DND-41 (cell line): Measurements from ENCODE around the gene ACSM2A.
"Not testable (repeated sequence)": the region's sequence is repeated elsewhere in the genome, so short reads cannot be mapped to it uniquely, and the experiment has no call there.

ENCODE experiments used
- ATAC-seq: fragments of 200-7000 bp; cut with Tn5 transposase; 3 replicates; pipeline ENCODE4 v1.9.1; 2021; ENCODE audit warnings: low read depth; ENCODE audit not compliant: insufficient read depth
- DNase-seq: peaks from one replicate; pipeline ENCODE4 v3.0.0-alpha.2; 2020
- H2AFZ ChIP-seq: 2 replicates; pipeline ENCODE4 v1.6.0; 2012; ENCODE audit warnings: low read depth, low read length
- H3K27ac ChIP-seq: 2 replicates; pipeline ENCODE4 v1.5.1; 2012; ENCODE audit warnings: low read length, inconsistent platforms
- H3K27me3 ChIP-seq: fragments of 200-600 bp; sonication (generic); 2 replicates; pipeline ENCODE4 v1.6.0; 2012; ENCODE audit warnings: low read length, mild to moderate bottlenecking, inconsistent platforms; ENCODE audit not compliant: insufficient read depth, poor library complexity
- H3K36me3 ChIP-seq: 2 replicates; pipeline ENCODE4 v1.5.1; 2012; ENCODE audit warnings: low read length, inconsistent platforms; ENCODE audit not compliant: insufficient read depth
- H3K4me1 ChIP-seq: 2 replicates; pipeline ENCODE4 v1.5.1; 2012; ENCODE audit warnings: mild to moderate bottlenecking, low read length; ENCODE audit not compliant: insufficient read depth
- H3K4me2 ChIP-seq: 2 replicates; pipeline ENCODE4 v1.6.0; 2012; ENCODE audit warnings: mild to moderate bottlenecking, moderate library complexity, low read length, inconsistent platforms; ENCODE audit not compliant: insufficient read depth
- H3K4me3 ChIP-seq, 2 experiments: fragments of 200-600 bp in 1 of 2; shearing (Covaris generic) in 1 of 2; 2 replicates each; pipeline ENCODE4 v1.5.1; 2012 to 2016; ENCODE audit warnings: inconsistent platforms in 2 of 2, low read length in 2 of 2, mild to moderate bottlenecking in 2 of 2, low read depth in 1 of 2, moderate library complexity in 1 of 2
- H3K79me2 ChIP-seq: 2 replicates; pipeline ENCODE4 v1.6.0; 2012; ENCODE audit warnings: low read length, inconsistent platforms; ENCODE audit not compliant: insufficient read depth
- H3K9ac ChIP-seq: 2 replicates; pipeline ENCODE4 v1.6.0; 2012; ENCODE audit warnings: low read depth, mild to moderate bottlenecking, inconsistent platforms, low read length, moderate library complexity
- H3K9me3 ChIP-seq: 2 replicates; pipeline ENCODE4 v1.5.1; 2012; ENCODE audit warnings: low read length, moderate library complexity, mild to moderate bottlenecking, inconsistent platforms; ENCODE audit not compliant: insufficient read depth, severe bottlenecking
- H4K20me1 ChIP-seq: 2 replicates; pipeline ENCODE4 v1.6.0; 2012; ENCODE audit warnings: low read length; ENCODE audit not compliant: insufficient read depth
- CTCF ChIP-seq: IDR thresholded peaks from 2 replicates; pipeline ENCODE4 v1.5.1; 2012; ENCODE audit warnings: borderline replicate concordance, low read length, moderate library complexity, mild to moderate bottlenecking; ENCODE audit not compliant: poor library complexity, severe bottlenecking; ENCODE audit errors: extremely low read depth
- EZH2 ChIP-seq: IDR thresholded peaks from 3 replicates; pipeline ENCODE4 v1.6.1; 2012; ENCODE audit warnings: borderline replicate concordance, low read depth, mild to moderate bottlenecking, moderate library complexity, low read length, inconsistent platforms; ENCODE audit not compliant: severe bottlenecking

Gene ACSM2A

GRCh38 chr16:20410121-20410723 is 41.1 kb upstream of the ACSM2A start:
- Histone ChIP-seq H3K27ac (no peak overlapping the region), H3K36me3 (no peaks in the 10 kb centered on the region), H3K9me3 (no peaks in the 10 kb centered on the region), H3K27me3 (no peaks in the 10 kb centered on the region), H3K79me2 (no peaks in the 10 kb centered on the region), H4K20me1 (no peaks in the 10 kb centered on the region), H3K4me2 (no peak overlapping the region), H2AFZ (no peak overlapping the region), H3K4me1 (no peaks in the 10 kb centered on the region), H3K4me3 (no peak overlapping the region), H3K9ac (no peak overlapping the region)
- DNase-seq = no peak
- TF ChIP-seq CTCF (no peak), EZH2 (no peak)
- ATAC-seq = no peak

GRCh38 chr16:20411055-20411454 is 40.3 kb upstream of the ACSM2A start:
- no peak for ATAC-seq
- Histone ChIP-seq H4K20me1 (no peaks in the 10 kb centered on the region), H3K79me2 (no peaks in the 10 kb centered on the region), H3K27me3 (no peaks in the 10 kb centered on the region), H2AFZ (no peak overlapping the region), H3K4me3 (no peak overlapping the region), H3K4me2 (no peak overlapping the region), H3K9ac (no peak overlapping the region), H3K36me3 (no peaks in the 10 kb centered on the region), H3K9me3 (no peaks in the 10 kb centered on the region), H3K4me1 (no peaks in the 10 kb centered on the region), H3K27ac (no peak overlapping the region)
- DNase-seq = no peak
- TF ChIP-seq EZH2 (no peak), CTCF (no peak)

- no peaks in the 10 kb centered on the region for H3K9me3 ChIP-seq
- H3K4me3 ChIP-seq = no peak overlapping the region
- H3K27me3 ChIP-seq = no peaks in the 10 kb centered on the region
- DNase-seq (no peak), ATAC-seq (no peak)
- H3K79me2 ChIP-seq = no peaks in the 10 kb centered on the region
- H3K36me3 ChIP-seq = no peaks in the 10 kb centered on the region
- H3K4me2 ChIP-seq = no peak overlapping the region
- no peak overlapping the region for H3K9ac ChIP-seq
- no peaks in the 10 kb centered on the region for H4K20me1 ChIP-seq
- H3K27ac ChIP-seq = no peak overlapping the region
- TF ChIP-seq CTCF = no peak
- TF ChIP-seq EZH2 = no peak
- H3K4me1 ChIP-seq = no peaks in the 10 kb centered on the region
- no peak overlapping the region for H2AFZ ChIP-seq
Observed at GRCh38 chr16:20415541-20415940, 35.8 kb upstream of the ACSM2A start.

GRCh38 chr16:20419093-20419492 is 32.2 kb upstream of the ACSM2A start:
- not testable (repeated sequence) for H3K79me2 ChIP-seq, H3K27me3 ChIP-seq, H2AFZ ChIP-seq, H3K4me1 ChIP-seq, ATAC-seq, H4K20me1 ChIP-seq, H3K27ac ChIP-seq, H3K4me3 ChIP-seq, H3K9ac ChIP-seq, H3K4me2 ChIP-seq, H3K9me3 ChIP-seq, H3K36me3 ChIP-seq, DNase-seq

GRCh38 chr16:20421748-20422147 is 29.6 kb upstream of the ACSM2A start:
- not testable (repeated sequence) for H3K9me3 ChIP-seq, H3K4me3 ChIP-seq, H3K4me2 ChIP-seq, H3K4me1 ChIP-seq, H3K9ac ChIP-seq, DNase-seq, H3K27ac ChIP-seq, H3K79me2 ChIP-seq, H3K36me3 ChIP-seq, H3K27me3 ChIP-seq, H2AFZ ChIP-seq, H4K20me1 ChIP-seq, ATAC-seq

GRCh38 chr16:20423772-20424128 is 27.6 kb upstream of the ACSM2A start:
- not testable (repeated sequence) for H3K9me3 ChIP-seq, H3K27me3 ChIP-seq, H3K9ac ChIP-seq, DNase-seq, H3K27ac ChIP-seq, H3K36me3 ChIP-seq, H3K4me1 ChIP-seq, H4K20me1 ChIP-seq, H3K4me3 ChIP-seq, H3K4me2 ChIP-seq, H3K79me2 ChIP-seq, ATAC-seq, H2AFZ ChIP-seq
